ENCODE measurements around the gene RALGAPA2.

Gene RALGAPA2

DNA sequence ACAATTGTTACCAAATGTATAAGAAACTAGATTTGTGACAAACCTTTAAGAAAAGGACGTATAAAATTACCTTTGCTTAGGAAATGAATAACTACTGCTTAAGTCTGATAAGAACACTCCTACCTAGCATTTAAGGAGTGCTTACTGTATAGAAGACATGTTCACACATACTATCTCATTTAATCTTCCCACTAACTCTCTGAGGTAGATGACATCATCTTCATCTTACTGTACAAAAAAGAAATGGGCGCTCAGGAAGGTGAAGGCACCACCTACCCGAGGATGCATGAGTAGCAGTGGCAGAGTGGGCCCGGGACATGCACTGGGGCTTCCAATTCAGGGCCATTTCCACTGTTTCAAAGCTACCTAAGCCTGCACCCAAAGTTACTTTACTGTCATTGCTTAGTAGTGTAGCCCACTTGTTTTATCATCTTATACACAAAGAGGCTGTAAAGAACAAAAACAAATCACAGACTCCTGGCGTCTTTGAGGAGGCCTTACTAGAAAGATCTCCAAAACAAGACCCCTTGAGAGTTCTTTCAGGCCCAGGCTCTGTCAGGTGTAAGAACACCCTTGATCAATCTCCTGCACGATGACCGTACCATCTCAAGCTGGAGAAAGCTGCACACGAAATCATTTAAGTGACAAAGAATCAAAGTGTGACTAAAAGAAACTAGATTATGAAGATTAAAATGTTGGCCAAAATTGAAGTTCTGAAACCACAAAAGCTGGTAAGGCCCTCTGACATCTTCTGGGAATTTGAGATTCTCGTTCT is 216.5 kb downstream of the RALGAPA2 start:
- Histone ChIP-seq H3K36me3 (ENCODE audit: low read length) (no peaks in the 10 kb centered on the region), H3K79me2 (ENCODE audit: insufficient read depth, low read length) (no peaks in the 10 kb centered on the region), H3K9me3 (ENCODE audit: insufficient read depth, low read length) (no peaks in the 10 kb centered on the region), H3K27ac (ENCODE audit: low read depth, low read length) (no peak overlapping the region), H3F3A (ENCODE audit: insufficient read depth) (no peaks in the 10 kb centered on the region), H3K9me2 (replicated peaks; ENCODE audit: insufficient read depth, low read length) (no peaks in the 10 kb centered on the region), H3K4me2 (ENCODE audit: low read depth, low read length, poor library complexity, severe bottlenecking) (no peak overlapping the region), H3K4me3 (ENCODE audit: insufficient read depth, low read length, poor library complexity, severe bottlenecking) (no peak overlapping the region), H3K9ac (ENCODE audit: low read length) (no peak overlapping the region), H2AFZ (ENCODE audit: low read depth, low read length, severe bottlenecking) (no peak overlapping the region), H3K27me3 (ENCODE audit: low read length) (no peaks in the 10 kb centered on the region), H4K20me1 (ENCODE audit: low read depth, low read length) (no peaks in the 10 kb centered on the region)
- TF ChIP-seq, protein P1, sequence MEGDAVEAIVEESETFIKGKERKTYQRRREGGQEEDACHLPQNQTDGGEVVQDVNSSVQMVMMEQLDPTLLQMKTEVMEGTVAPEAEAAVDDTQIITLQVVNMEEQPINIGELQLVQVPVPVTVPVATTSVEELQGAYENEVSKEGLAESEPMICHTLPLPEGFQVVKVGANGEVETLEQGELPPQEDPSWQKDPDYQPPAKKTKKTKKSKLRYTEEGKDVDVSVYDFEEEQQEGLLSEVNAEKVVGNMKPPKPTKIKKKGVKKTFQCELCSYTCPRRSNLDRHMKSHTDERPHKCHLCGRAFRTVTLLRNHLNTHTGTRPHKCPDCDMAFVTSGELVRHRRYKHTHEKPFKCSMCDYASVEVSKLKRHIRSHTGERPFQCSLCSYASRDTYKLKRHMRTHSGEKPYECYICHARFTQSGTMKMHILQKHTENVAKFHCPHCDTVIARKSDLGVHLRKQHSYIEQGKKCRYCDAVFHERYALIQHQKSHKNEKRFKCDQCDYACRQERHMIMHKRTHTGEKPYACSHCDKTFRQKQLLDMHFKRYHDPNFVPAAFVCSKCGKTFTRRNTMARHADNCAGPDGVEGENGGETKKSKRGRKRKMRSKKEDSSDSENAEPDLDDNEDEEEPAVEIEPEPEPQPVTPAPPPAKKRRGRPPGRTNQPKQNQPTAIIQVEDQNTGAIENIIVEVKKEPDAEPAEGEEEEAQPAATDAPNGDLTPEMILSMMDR (IDR thresholded peaks at IDR 0.05; ENCODE audit: insufficient read depth, low read length, poor library complexity, severe bottlenecking): no peak

DNA sequence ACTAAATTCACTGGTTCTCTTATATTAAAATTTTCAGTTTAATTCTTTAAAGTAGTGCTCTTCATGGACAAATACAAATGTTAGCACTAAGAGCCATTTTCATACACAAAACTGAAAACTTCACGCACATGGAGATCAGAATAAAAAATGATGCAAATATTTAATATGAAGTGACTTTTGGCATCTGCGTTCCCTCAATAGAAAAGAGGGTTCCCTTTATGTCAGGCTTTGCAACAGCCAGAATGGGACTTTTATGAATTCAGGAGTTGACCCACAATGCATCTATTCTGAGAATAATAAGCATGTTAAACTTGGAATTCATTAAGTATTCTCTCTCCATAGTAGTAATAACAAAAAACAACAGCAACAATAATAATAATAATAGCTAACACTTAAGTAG is 218.7 kb downstream of the RALGAPA2 start:
- Histone ChIP-seq H3K4me2 (ENCODE audit: low read depth, low read length, poor library complexity, severe bottlenecking) (no peak overlapping the region), H3F3A (ENCODE audit: insufficient read depth) (no peaks in the 10 kb centered on the region)

DNA sequence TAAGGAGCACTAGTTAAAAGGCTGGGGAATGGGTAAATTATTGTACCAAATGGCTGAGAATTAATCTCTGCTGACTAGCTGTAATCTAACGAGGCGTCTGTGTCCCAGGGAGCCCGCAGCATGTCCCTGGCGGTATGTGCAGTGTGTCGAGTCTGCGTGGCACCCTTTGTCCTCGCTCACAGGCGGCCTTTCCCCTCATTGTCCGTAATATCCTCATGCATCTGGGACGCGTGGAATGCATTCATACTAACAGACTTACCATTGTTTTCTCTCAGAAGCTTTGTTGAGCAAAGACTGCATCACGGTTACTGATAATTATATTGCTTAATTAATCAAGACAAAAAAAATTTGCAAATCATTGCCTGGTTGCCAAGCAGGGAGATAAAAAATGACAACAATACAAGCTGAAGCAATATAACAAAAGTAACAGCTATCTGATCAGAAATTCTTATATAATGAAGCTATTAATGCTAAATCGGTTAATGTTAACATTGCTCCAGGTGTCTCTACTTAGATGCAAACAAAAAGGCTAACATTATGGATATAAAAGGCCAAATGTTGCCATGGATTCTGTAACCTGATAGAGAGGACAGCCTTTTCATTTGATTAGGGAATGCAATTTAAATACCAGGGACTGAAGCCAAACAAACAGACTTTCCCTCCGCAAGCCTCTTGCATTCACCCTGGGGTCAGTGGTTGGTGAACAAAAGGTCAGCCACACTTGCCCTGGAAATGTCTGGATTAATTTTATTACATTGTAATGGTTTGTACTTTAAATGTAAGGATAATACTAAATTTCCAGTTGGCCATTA is 219.7 kb downstream of the RALGAPA2 start:
- no peaks in the 10 kb centered on the region for H3K9me3 ChIP-seq (ENCODE audit: insufficient read depth, low read length)
- no peak overlapping the region for H3K4me3 ChIP-seq (ENCODE audit: insufficient read depth, low read length, poor library complexity, severe bottlenecking)
- no peak overlapping the region for H3K9ac ChIP-seq (ENCODE audit: low read length)
- no peak overlapping the region for H3K27ac ChIP-seq (ENCODE audit: low read depth, low read length)
- no peaks in the 10 kb centered on the region for H3F3A ChIP-seq (ENCODE audit: insufficient read depth)
- H4K20me1 ChIP-seq (ENCODE audit: low read depth, low read length): no peaks in the 10 kb centered on the region
- no peaks in the 10 kb centered on the region for H3K27me3 ChIP-seq (ENCODE audit: low read length)
- no peak for TF ChIP-seq EZH2phosphoT487 (conservative IDR thresholded peaks at IDR 0.05; ENCODE audit: low read length)
- TF ChIP-seq, protein P1 (IDR thresholded peaks at IDR 0.05; ENCODE audit: insufficient read depth, low read length, poor library complexity, severe bottlenecking): no peak
- no peaks in the 10 kb centered on the region for H3K79me2 ChIP-seq (ENCODE audit: insufficient read depth, low read length)
- H2AFZ ChIP-seq (ENCODE audit: low read depth, low read length, severe bottlenecking): no peak overlapping the region
- no peaks in the 10 kb centered on the region for H3K36me3 ChIP-seq (ENCODE audit: low read length)
- H3K9me2 ChIP-seq (replicated peaks; ENCODE audit: insufficient read depth, low read length): no peaks in the 10 kb centered on the region
- H3K4me2 ChIP-seq (ENCODE audit: low read depth, low read length, poor library complexity, severe bottlenecking): no peak overlapping the region

More for the DNA sequence above, 218.7 kb downstream of the RALGAPA2 start:
- no peak for TF ChIP-seq EZH2phosphoT487 (conservative IDR thresholded peaks at IDR 0.05; ENCODE audit: low read length)
- TF ChIP-seq, protein P1 (IDR thresholded peaks at IDR 0.05; ENCODE audit: insufficient read depth, low read length, poor library complexity, severe bottlenecking): no peak
- H3K9me3 ChIP-seq (ENCODE audit: insufficient read depth, low read length): no peaks in the 10 kb centered on the region
- H3K4me3 ChIP-seq (ENCODE audit: insufficient read depth, low read length, poor library complexity, severe bottlenecking): no peak overlapping the region
- no peaks in the 10 kb centered on the region for H3K79me2 ChIP-seq (ENCODE audit: insufficient read depth, low read length)
- no peaks in the 10 kb centered on the region for H3K36me3 ChIP-seq (ENCODE audit: low read length)
- H2AFZ ChIP-seq (ENCODE audit: low read depth, low read length, severe bottlenecking): no peak overlapping the region
- no peaks in the 10 kb centered on the region for H4K20me1 ChIP-seq (ENCODE audit: low read depth, low read length)
- H3K9me2 ChIP-seq (replicated peaks; ENCODE audit: insufficient read depth, low read length): no peaks in the 10 kb centered on the region
- no peak overlapping the region for H3K9ac ChIP-seq (ENCODE audit: low read length)
- no peak overlapping the region for H3K27ac ChIP-seq (ENCODE audit: low read depth, low read length)
- H3K27me3 ChIP-seq (ENCODE audit: low read length): no peaks in the 10 kb centered on the region
